Stimulated activated naive CD4-positive, alpha-beta T cell (primary cell): ENCODE results near the gene HIPK3.
"Not testable (repeated sequence)": the region's sequence is repeated elsewhere in the genome, so short reads cannot be mapped to it uniquely, and the experiment has no call there.

Source experiments
- DNase-seq, 6 experiments: peaks; one replicate each; lab custom pipeline; 2025; lab: John Stamatoyannopoulos, UW

The HIPK3 gene

DNA sequence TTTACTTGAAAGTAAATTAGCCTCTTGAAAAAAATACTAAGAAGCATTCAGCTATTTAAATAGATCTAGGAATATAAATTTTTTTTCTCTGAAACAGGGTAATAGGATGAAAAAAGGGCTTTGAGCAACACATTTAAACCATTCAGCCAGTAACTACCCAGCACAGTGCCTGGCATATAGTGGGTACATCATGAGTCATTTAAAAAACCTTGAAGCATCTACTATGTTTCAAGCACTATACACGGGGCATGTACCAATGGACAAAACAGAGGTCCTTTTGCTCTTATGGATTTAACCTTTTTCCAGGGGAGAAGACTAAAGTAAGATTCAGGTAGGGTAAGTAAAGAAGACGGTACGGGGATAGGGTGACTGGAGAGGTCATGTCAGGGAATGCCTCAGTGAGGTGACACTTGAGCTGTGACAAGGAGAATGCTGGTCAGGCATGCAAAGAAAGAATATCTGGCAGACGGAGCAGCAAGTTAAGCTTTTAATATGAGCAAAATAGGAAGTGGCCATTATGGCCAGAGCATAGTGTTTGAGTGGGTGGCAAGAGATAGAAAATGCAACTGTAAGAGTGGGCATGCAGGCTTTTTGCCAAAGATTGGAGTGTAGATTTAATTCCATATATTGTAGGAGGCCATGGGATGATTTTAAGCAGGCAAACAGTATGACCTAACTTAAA lies 101.1 kb downstream of the HIPK3 start:
- DNase-seq = no peak

DNA sequence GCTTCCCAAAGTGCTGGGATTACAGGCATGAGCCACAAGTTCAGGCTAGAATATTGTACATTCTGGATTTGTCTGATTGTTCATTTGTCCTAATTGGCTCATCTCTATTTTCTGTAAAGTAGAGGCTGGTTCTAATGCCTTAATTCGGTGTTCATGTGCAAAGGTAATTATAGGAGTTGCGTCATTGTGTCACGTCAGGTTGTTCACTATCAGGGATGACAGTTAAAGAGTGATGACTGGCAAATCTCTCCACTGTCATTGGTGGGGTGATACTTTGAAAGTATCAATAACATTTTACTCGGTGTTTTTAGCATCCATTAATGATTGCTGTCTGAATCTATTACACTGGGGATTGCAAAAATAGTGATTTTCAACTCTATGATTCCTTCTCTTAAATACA lies 103.5 kb downstream of the HIPK3 start:
- no peak for DNase-seq

GRCh38 chr11:33362051-33362910 lies 105.1 kb downstream of the HIPK3 start:
- peak in 2 of 6 experiments; percentile 31 to 40 for DNase-seq

GRCh38 chr11:33366918-33367317 lies 109.7 kb downstream of the HIPK3 start:
- DNase-seq = no peak

DNA sequence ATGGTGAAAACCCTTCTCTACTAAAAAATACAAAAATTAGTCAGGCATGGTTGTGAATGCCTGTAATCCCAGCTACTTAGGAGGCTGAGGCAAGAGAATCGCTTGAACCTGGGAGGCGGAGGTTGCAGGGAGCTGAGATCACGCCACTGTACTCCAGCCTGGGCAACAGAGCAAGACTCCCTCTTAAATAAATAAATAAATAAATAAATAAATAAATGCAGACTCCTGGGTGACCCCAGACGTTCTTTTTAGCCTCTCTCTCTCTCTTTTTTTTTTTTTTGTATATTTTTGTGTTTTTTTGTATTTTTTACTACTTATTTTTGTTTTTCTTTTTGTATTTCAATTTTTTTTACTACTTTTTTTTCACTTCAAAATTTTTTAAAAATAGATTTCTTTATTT lies 111.3 kb downstream of the HIPK3 start:
- not testable (repeated sequence) for DNase-seq

GRCh38 chr11:33368931-33369330 lies 111.8 kb downstream of the HIPK3 start:
- no peak for DNase-seq

DNA sequence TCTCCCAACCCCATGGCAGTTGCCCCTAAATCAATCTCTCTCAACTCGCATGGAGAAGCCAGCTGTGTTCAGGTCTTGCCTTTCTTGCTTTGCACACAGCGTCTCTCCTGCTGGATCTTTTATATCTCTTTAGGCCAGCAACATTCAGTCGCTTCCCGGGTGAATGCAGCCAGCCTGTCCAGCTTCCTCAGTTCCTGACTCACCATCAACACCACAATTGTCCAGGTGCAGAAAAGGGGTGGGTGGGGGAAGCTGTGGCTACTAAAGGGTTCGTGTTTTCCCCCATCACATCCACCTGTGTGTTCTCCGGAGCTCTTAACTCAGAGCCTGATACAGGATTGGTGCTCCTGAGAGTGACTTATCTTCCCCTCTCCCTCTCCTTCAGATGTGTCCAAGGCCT lies 116.5 kb downstream of the HIPK3 start:
- no peak for DNase-seq

- DNase-seq = no peak
Observed at GRCh38 chr11:33375236-33375635, 118.1 kb downstream of the HIPK3 start.

DNA sequence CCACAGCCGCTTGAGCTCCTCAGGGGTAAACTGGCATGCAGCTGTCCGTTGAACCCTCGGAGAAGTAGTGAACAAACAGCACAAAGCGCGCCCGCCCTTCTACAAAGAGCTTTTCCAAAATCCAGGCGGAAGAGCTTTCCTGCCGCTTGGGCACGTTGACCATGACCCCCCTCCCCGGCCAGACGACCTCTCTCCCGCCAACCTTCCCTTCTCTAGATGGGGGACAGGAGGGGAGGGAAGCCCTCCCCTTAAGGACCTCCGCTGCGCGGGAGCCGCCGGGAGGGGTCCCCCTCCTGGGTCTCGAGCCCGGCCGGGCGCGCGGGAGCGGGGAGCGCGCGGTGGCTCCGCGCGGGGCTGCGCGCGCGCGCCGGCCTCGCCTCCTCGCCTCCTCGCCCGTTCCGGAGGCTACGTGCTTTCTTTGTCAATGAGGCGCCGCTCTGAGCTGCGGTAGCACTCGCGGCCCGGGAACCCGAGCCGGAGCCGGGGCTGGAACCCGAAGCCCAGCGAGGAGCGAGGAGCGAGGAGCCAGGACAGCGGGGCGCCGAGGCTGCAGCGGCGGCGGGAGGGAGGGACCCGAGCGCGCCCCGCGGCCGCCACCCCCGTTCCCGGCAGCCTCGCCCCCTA lies 118.6 kb downstream of the HIPK3 start, which contains the start of gene KIAA1549L:
TSS of gene KIAA1549L (plus strand) at position 421 of the 624 bp plus-strand sequence.
- DNase-seq = no peak

DNA sequence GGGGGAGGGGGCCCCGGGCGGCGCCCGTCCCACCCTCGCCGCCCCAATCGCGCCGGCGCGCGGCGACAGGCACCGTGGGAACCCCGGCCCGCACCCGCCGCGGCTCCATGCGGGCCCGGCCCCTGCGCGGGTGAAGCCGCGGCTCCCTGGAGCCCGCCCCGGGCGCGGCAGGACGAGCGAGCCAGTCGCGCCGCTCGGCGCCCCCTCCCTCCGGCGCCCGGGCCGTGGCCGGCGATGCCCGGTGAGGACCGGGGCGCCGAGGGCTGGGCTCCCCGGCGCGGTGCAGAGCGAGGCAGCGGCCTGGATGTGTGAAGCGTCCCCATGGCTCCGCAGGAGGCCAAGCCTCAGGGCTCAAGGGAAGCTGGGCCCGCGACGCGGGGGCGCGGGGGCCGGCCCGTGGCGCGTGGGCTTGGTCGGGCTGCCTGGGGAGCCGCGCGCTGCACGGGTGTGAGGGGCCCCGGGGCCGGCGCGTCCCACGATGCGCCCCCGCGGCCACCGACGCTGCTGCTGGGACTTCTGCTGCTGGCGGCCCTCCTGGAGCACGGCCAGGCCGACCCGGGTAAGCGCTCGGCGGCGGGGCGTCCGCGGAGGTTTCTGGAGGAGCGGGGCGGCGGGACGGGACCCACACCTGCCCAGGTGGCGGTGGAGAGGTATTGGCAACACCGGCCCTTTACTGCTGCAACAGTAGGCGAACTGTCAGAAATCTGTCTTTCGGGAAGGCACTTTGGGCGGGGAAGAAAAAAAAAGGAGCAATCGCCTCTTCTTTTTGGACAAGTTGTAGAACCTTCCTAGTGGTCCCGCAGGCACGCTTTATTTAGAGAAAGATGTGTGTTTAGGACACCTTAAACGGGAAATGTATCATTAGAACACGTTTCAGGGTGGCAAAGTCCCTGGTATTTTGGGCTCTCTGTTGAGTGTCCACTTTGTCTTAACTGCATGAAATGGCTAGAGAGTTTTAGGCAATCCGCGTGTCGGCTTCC lies 119.4 kb downstream of the HIPK3 start:
- DNase-seq = no peak

GRCh38 chr11:33377412-33378370 lies 120.5 kb downstream of the HIPK3 start:
- DNase-seq = no peak

- DNase-seq = no peak
Observed at GRCh38 chr11:33379947-33380346, 122.8 kb downstream of the HIPK3 start.

DNA sequence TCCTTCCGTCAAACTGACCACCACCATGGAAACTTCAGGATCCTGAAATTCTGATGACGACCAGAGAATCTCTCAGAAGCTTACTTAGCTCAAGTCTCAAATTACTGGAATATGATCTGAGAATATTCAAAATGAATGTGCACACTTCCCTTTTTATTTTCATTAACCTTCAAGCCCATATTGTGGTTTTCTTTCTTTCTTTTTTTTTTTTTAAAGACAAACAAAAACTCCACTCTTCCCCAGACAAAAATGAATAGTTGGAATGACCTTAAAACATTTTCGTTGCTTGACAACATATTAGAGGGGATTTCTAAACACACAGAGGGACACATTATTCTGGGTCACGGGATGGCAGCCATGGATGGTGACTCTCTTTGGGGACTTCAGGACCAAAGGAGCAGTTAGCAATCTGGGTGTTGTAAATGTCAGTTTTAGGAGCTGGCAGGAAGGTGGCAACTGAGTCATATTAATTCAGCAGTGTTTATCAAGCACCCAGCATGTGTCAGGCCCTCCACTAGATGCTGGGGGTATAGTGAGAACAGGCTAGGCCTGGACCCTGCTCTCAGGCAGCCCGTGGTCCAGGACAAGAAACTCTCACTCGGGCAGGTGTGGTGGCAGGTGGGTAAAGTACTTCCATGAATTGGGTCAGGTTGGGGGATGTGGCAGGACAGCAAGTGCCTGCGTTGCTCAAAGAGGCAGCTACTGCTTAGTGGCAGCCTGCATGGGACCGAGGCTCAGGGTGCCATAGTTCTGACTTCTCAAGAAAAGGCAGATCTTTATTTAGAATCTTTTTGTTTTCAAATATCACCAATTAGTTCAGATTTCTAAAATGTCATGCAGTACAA lies 126.1 kb downstream of the HIPK3 start:
- DNase-seq = no peak

DNA sequence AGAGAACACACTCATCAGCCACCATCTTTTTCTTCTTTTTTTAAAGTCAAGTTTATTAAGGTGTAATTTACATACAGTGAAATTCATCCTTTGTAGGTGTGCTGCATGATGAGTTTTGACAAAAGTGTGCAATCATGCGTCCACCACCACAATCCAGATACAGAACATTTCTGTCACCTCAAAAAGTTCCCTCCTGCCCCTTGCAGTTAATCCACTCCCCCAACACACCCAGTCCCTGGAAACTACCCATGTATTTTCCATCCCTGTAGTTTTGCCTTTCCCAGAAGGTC lies 126.7 kb downstream of the HIPK3 start:
- DNase-seq = no peak

- DNase-seq = no peak
Observed at GRCh38 chr11:33384220-33384619, 127.0 kb downstream of the HIPK3 start.

DNA sequence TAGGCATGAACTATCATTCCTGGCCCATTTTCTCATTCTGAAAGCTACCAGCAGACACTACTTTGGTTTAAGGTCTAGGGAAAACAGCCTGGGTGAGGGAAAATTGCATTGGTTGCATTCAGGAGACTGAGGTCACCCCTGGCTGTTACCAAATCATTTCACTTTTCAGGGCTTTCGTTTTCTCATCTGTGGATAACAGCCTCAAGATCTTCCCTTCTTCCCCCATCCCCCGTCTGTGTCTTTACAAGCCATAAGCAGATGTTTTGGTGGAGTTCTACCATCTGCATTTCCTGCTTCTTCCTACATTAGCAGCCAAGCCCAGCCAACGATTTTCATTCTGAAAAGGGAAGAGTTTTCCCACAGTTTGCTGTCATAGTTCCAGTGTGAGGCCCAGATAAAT lies 130.4 kb downstream of the HIPK3 start:
- no peak for DNase-seq

GRCh38 chr11:33387996-33388395 lies 130.8 kb downstream of the HIPK3 start:
- DNase-seq = no peak

DNA sequence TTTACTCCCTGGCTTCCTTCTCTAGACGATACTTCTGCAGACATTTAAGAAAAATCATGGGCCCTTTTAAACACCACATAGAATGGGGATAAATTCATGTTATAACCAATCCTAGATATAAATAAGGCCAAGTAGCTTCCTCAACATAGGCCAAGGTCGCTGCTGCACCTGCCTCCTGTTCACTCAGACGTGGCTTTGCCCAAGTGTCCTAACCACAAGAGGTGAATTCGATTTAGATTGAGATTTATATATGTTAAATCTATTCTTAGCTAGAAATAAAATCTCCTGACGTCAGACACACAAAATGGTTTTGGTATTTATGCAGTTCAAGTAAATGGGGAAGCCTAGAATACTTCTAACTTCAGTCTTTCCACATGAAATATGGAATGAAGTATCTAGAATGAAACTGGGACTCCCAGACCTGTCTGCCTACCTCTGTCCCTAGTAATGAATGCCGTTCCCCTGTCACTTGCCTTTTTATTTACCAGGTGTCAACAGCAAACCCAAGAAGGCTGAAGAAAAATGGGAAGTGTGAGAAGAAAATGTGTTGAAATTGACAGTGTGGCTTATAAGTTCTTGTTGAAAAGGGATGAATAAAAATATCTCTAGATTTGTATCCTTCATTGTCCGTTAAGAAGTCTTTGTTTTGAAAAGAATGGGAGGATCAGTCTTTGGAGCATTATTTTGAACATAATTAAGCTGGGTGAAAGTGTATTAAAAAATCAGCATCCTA lies 131.8 kb downstream of the HIPK3 start:
- DNase-seq = no peak

GRCh38 chr11:33389635-33390034 lies 132.5 kb downstream of the HIPK3 start:
- no peak for DNase-seq
